Chondrocyte (in vitro differentiated cells): ENCODE results near the gene RNASE1. TPM values are rescaled to one million over a fixed set of nuclear protein-coding genes. Genes with fewer than 3 reads are reported as not detected.

ENCODE experiments used
- DNase-seq: peaks from one replicate; pipeline ENCODE4 v3.0.0; 2021; ENCODE audit warnings: mixed read lengths, low spot score
- H3K27ac Mint-ChIP-seq: one replicate; pipeline ENCODE4 v1.8.0; 2021; ENCODE audit warnings: mild to moderate bottlenecking, moderate library complexity, mixed read lengths; ENCODE audit not compliant: unreplicated experiment
- H3K27me3 Mint-ChIP-seq: 2 replicates; pipeline ENCODE4 v1.8.0; 2021; ENCODE audit warnings: low read depth, mixed read lengths
- H3K36me3 Mint-ChIP-seq: 2 replicates; pipeline ENCODE4 v1.8.0; 2021; ENCODE audit warnings: low read depth, mixed read lengths
- H3K4me1 Mint-ChIP-seq: 2 replicates; pipeline ENCODE4 v1.8.0; 2021; ENCODE audit warnings: low read depth, mild to moderate bottlenecking, mixed read lengths
- H3K4me3 Mint-ChIP-seq: one replicate; pipeline ENCODE4 v1.8.0; 2021; ENCODE audit warnings: mild to moderate bottlenecking, moderate library complexity, mixed read lengths; ENCODE audit not compliant: unreplicated experiment
- H3K9me3 Mint-ChIP-seq: 2 replicates; pipeline ENCODE4 v1.8.0; 2021; ENCODE audit warnings: low read depth, mixed read lengths
- total RNA-seq: library from RNA; stranded (reverse); gene quantifications from 3 replicates; pipeline ENCODE4 v1.2.1, GENCODE V29; 2021
- TF ChIP-seq, protein P1 (sequence below): fragments of 200-600 bp; sonication (generic); IDR thresholded peaks from 2 replicates; pipeline ENCODE4 v1.5.0; 2021; ENCODE audit warnings: antibody characterized with exemption, mild to moderate bottlenecking, moderate library complexity

Gene RNASE1
- total RNA-seq, 1 donor from 2014 or later = 0.97 TPM

DNA sequence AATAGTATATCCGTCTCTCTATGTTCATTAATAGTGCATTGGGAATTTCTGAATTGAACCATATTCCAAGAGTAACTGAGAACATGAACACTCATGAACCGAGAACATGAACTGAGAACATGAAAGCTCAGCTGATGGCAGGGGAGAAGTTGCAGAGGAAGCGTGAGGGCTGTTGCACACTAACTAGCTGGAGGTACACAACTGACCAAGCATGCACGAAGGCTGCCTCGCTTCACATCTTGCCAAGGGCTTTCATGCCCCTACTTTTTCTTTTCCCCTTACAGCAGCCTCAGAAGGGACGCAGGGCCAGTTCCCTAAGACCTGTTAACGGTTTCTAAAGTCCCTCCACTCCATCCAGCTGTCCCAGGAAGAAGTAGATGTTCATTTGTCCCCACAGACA, 4.3 kb downstream of the RNASE1 start:
- Mint-ChIP-seq H3K36me3 (no peaks in the 10 kb centered on the region), H3K4me1 (peaks cover 11% of the 10 kb centered on the region), H3K9me3 (no peaks in the 10 kb centered on the region), H3K27me3 (peaks cover 3% of the 10 kb centered on the region), H3K4me3 (no peak overlapping the region), H3K27ac (no peak overlapping the region)
- TF ChIP-seq, protein P1, sequence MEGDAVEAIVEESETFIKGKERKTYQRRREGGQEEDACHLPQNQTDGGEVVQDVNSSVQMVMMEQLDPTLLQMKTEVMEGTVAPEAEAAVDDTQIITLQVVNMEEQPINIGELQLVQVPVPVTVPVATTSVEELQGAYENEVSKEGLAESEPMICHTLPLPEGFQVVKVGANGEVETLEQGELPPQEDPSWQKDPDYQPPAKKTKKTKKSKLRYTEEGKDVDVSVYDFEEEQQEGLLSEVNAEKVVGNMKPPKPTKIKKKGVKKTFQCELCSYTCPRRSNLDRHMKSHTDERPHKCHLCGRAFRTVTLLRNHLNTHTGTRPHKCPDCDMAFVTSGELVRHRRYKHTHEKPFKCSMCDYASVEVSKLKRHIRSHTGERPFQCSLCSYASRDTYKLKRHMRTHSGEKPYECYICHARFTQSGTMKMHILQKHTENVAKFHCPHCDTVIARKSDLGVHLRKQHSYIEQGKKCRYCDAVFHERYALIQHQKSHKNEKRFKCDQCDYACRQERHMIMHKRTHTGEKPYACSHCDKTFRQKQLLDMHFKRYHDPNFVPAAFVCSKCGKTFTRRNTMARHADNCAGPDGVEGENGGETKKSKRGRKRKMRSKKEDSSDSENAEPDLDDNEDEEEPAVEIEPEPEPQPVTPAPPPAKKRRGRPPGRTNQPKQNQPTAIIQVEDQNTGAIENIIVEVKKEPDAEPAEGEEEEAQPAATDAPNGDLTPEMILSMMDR = no peak
- DNase-seq = no peak

DNA sequence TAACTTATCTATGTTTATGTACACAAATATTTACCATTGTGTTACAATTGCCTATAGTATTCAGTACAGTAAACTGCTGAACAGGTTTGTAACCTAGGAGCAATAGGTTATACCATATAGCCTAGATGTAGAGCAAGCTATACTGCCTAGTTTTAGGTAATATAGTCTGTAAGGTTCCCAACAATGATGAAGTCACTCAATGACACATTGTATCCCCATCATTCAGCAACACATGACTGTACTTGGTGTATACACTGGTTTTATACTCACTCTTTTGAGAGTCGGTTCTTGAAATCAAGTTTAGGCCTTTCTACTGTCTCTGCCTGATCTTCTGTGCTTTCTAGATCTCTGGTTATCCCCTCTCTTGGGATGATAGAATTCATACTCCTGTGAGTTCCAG, 5.5 kb downstream of the RNASE1 start:
- no peak for DNase-seq
- Mint-ChIP-seq H3K9me3 (no peaks in the 10 kb centered on the region), H3K27ac (no peak overlapping the region), H3K36me3 (no peaks in the 10 kb centered on the region), H3K4me3 (no peak overlapping the region), H3K4me1 (peaks cover 11% of the 10 kb centered on the region), H3K27me3 (peaks cover 3% of the 10 kb centered on the region)
- TF ChIP-seq, protein P1 = no peak

DNA sequence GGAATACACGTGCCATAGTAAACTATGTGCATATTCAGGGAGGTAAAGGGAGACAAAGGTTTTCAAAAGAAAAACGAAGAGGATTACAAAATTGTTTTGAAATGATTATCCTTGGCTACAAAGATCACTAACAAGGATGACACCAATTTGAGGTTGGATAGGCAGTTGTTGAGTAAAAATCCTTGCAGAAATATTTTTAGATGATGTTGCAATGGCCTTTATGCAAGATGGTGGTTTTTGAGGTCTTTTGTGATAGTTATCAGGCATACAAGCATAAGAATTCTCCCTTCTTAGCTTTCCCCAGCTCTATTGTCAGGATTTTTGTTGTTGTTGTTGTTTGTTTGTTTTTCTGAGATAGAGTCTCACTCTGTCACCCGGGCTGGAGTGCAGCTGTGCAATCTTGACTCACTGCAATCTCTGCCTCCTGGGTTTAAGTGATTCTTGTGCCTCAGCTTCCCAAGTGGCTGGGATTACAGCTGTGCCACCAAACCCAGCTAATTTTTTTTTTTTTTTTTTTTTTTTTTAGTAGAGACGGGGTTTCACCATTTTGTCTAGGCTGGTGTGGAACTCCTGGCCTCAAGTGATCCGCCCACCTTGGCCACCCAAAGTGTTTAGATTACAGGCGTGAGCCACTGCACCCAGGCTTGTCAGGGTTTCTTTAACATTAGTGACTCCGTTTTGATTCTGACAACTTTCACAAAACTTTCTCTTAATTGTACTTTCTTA, 7.8 kb downstream of the RNASE1 start:
- Mint-ChIP-seq H3K27me3 (peaks cover 3% of the 10 kb centered on the region), H3K27ac (no peak overlapping the region), H3K4me3 (no peak overlapping the region), H3K9me3 (no peaks in the 10 kb centered on the region), H3K4me1 (peaks cover 8% of the 10 kb centered on the region), H3K36me3 (no peaks in the 10 kb centered on the region)
- TF ChIP-seq, protein P1 = no peak
- DNase-seq = no peak

DNA sequence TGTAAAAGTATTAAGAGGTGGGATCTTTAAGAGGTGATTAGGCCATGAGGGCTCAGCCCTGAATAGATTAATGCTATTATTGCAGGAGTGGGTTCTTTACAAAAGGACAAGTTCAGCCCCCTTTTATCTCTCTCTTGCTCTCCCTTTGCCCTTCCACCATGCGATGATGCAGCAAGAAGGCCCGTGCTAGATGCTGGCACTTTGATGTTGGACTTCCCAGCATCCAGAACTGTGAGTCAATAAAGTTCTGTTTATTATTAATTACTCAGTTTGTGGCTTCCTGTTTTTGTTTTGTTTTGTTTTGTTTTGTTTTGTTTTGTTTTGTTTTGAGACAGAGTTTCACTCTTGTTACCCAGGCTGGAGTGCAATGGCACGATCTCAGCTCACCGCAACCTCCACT, 10.1 kb downstream of the RNASE1 start:
- TF ChIP-seq, protein P1 = no peak

DNA sequence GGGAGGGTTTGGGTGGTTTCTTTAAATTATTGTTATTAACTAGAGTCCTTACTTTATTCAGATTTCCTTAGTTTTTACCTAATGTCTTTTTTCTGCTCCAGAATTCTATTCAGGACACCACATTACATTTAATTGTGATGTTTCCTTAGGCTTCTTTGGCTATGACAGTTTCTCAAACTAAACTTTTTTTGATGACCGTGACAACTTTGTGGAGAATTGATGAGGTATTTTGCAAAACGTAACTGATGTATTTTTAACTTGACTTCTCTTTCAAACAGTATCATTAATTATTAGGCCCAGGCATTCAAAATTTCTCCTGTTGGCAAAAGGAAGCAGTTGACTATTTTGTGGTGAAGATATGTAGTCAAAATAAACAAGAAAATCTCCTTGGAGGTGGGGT, 11.0 kb downstream of the RNASE1 start:
- no peak for DNase-seq
- Mint-ChIP-seq H3K4me3 (no peak overlapping the region), H3K36me3 (no peaks in the 10 kb centered on the region), H3K27me3 (peaks cover 3% of the 10 kb centered on the region), H3K27ac (no peak overlapping the region), H3K9me3 (no peaks in the 10 kb centered on the region), H3K4me1 (no peaks in the 10 kb centered on the region)
- TF ChIP-seq, protein P1 = no peak

More for the DNA sequence above, 10.1 kb downstream of the RNASE1 start:
- Mint-ChIP-seq H3K36me3 (no peaks in the 10 kb centered on the region), H3K4me3 (no peak overlapping the region), H3K4me1 (no peaks in the 10 kb centered on the region), H3K9me3 (no peaks in the 10 kb centered on the region), H3K27me3 (peaks cover 3% of the 10 kb centered on the region), H3K27ac (no peak overlapping the region)
- DNase-seq = no peak
